Neural cell (in vitro differentiated cells): Measurements from ENCODE around the gene FBXO3. TPM values are rescaled to one million over a fixed set of nuclear protein-coding genes. Genes with fewer than 3 reads are reported as not detected.
"Not testable (repeated sequence)": the region's sequence is repeated elsewhere in the genome, so short reads cannot be mapped to it uniquely, and the experiment has no call there.

Source experiments
- H2AFZ ChIP-seq: fragments of 200-600, 300-800 bp; sonication (generic), shearing (Covaris generic); 2 replicates; pipeline ENCODE4 v1.6.0; 2014; ENCODE audit warnings: low read depth, mild to moderate bottlenecking, antibody characterized with exemption, low read length, moderate library complexity
- H3F3A ChIP-seq: fragments of 200-600 bp; shearing (Covaris generic); 2 replicates; pipeline ENCODE4 v1.6.1; 2016; ENCODE audit warnings: mild to moderate bottlenecking, moderate library complexity, mixed read lengths, antibody characterized with exemption, low read length; ENCODE audit not compliant: insufficient read depth, poor library complexity, severe bottlenecking
- H3K27ac ChIP-seq: fragments of 200-600, 300-800 bp; sonication (generic), shearing (Covaris generic); 2 replicates; pipeline ENCODE4 v1.5.1; 2014; ENCODE audit warnings: mild to moderate bottlenecking, low read length, moderate library complexity
- H3K27me3 ChIP-seq: fragments of 300-800, 200-600 bp; sonication (generic), shearing (Covaris generic); 2 replicates; pipeline ENCODE4 v1.6.0; 2014; ENCODE audit warnings: mild to moderate bottlenecking, low read depth, low read length, moderate library complexity; ENCODE audit not compliant: insufficient read depth
- H3K36me3 ChIP-seq: fragments of 300-800, 200-600 bp; sonication (generic), shearing (Covaris generic); 2 replicates; pipeline ENCODE4 v1.5.1; 2014; ENCODE audit warnings: mild to moderate bottlenecking, antibody characterized with exemption, low read length, moderate library complexity; ENCODE audit not compliant: insufficient read depth
- H3K4me2 ChIP-seq: fragments of 300-800, 200-600 bp; sonication (generic), shearing (Covaris generic); 2 replicates; pipeline ENCODE4 v1.6.0; 2014; ENCODE audit warnings: mild to moderate bottlenecking, low read length
- H3K4me3 ChIP-seq: fragments of 300-800, 200-600 bp; sonication (generic), shearing (Covaris generic); 2 replicates; pipeline ENCODE4 v1.5.1; 2014; ENCODE audit warnings: mild to moderate bottlenecking, low read length, moderate library complexity
- H3K79me2 ChIP-seq: fragments of 200-600 bp; shearing (Covaris generic); replicated peaks from 2 replicates; pipeline ENCODE4 v1.6.0; 2014; ENCODE audit warnings: mild to moderate bottlenecking, low read length, moderate library complexity; ENCODE audit not compliant: insufficient read depth
- H3K9ac ChIP-seq: fragments of 300-800, 200-600 bp; sonication (generic), shearing (Covaris generic); 2 replicates; pipeline ENCODE4 v1.6.1; 2016; ENCODE audit warnings: mild to moderate bottlenecking, low read length, mixed read lengths
- H3K9me2 ChIP-seq: fragments of 200-600 bp; shearing (Covaris generic); 2 replicates; pipeline ENCODE4 v1.6.1; 2016; ENCODE audit warnings: mild to moderate bottlenecking, low read length, mixed read lengths; ENCODE audit not compliant: insufficient read depth
- H3K9me3 ChIP-seq: fragments of 200-600, 300-800 bp; sonication (generic), shearing (Covaris generic); 2 replicates; pipeline ENCODE4 v1.6.1; 2016; ENCODE audit warnings: mild to moderate bottlenecking, mixed run types, low read length, moderate library complexity, mixed read lengths
- H4K20me1 ChIP-seq: fragments of 200-600 bp; shearing (Covaris generic); 2 replicates; pipeline ENCODE4 v1.6.1; 2016; ENCODE audit warnings: mild to moderate bottlenecking, mixed run types; ENCODE audit not compliant: insufficient read depth
- EP300 ChIP-seq: fragments of 450-650 bp; conservative IDR thresholded peaks from 2 replicates; pipeline ENCODE4 v1.6.1; 2014; ENCODE audit warnings: antibody characterized with exemption, mild to moderate bottlenecking, moderate library complexity; ENCODE audit not compliant: poor library complexity, severe bottlenecking
- EZH2 ChIP-seq: fragments of 200-600, 300-800 bp; shearing (Covaris generic), sonication (generic); IDR thresholded peaks from 2 replicates; pipeline ENCODE4 v1.6.1; 2014; ENCODE audit warnings: antibody characterized with exemption, low read length, borderline replicate concordance, mild to moderate bottlenecking; ENCODE audit not compliant: insufficient read depth, poor library complexity, severe bottlenecking
- MXI1 ChIP-seq: fragments of 450-650 bp; conservative IDR thresholded peaks from 2 replicates; pipeline ENCODE4 v1.6.1; 2014; ENCODE audit warnings: antibody characterized with exemption, mild to moderate bottlenecking; ENCODE audit not compliant: poor library complexity, severe bottlenecking
- POLR2AphosphoS5 ChIP-seq: IDR thresholded peaks from 2 replicates; pipeline ENCODE4 v1.6.1; 2012
- RAD21 ChIP-seq: fragments of 450-650 bp; conservative IDR thresholded peaks from 2 replicates; pipeline ENCODE4 v1.6.1; 2014; ENCODE audit warnings: antibody characterized with exemption, mild to moderate bottlenecking, moderate library complexity
- REST ChIP-seq: IDR thresholded peaks from 2 replicates; pipeline ENCODE4 v1.6.1; 2012; ENCODE audit warnings: borderline replicate concordance
- SMC3 ChIP-seq: fragments of 450-650 bp; conservative IDR thresholded peaks from 2 replicates; pipeline ENCODE4 v1.6.1; 2014; ENCODE audit warnings: antibody characterized with exemption, mild to moderate bottlenecking, moderate library complexity; ENCODE audit not compliant: poor library complexity
- TAF1 ChIP-seq: IDR thresholded peaks from 2 replicates; pipeline ENCODE4 v1.6.1; 2012; ENCODE audit warnings: low read depth
- polyA plus RNA-seq: library from polyadenylated mRNA; depleted of rRNA; stranded (reverse); fragments of >200 nt; gene quantifications from 2 replicates; pipeline ENCODE4 v1.2.3, GENCODE V29; 2014
- TF ChIP-seq, protein P1 (sequence below): fragments of 450-650 bp; IDR thresholded peaks from 2 replicates; pipeline ENCODE4 v1.5.1; 2014; ENCODE audit warnings: antibody characterized with exemption, mild to moderate bottlenecking, moderate library complexity; ENCODE audit not compliant: poor library complexity, severe bottlenecking

Gene FBXO3
- polyA plus RNA-seq, 1 donor from 2014 or later: 115 TPM

GRCh38 chr11:33729072-33729664 lies 45.2 kb downstream of the FBXO3 start:
- H3K9ac ChIP-seq, H3K27me3 ChIP-seq, H3K9me2 ChIP-seq, H3K27ac ChIP-seq, H3K4me2 ChIP-seq, H3K36me3 ChIP-seq, H3K4me3 ChIP-seq, H3K9me3 ChIP-seq, H4K20me1 ChIP-seq, H3F3A ChIP-seq, H2AFZ ChIP-seq: not testable (repeated sequence)
- peaks cover 32% of the 10 kb centered on the region for H3K79me2 ChIP-seq

DNA sequence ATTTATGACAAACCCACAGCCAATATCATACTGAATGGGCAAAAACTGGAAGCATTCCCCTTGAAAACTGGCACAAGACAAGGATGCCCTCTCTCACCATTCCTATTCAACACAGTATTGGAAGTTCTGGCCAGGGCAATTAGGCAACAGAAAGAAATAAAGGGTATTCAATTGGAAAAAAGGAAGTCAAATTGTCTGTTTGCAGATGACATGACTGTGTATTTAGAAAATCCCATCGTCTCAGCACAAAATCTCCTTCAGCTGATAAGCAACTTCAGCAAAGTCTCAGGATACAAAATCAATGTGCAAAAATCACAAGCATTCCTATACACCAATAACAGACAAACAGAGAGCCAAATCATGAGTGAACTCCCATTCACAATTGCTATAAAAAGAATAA lies 46.8 kb downstream of the FBXO3 start:
- H3F3A ChIP-seq, H4K20me1 ChIP-seq, H3K9me3 ChIP-seq, H3K9me2 ChIP-seq, H3K4me3 ChIP-seq, H3K27me3 ChIP-seq, H3K4me2 ChIP-seq, H2AFZ ChIP-seq, H3K36me3 ChIP-seq, H3K27ac ChIP-seq, H3K9ac ChIP-seq: not testable (repeated sequence)
- H3K79me2 ChIP-seq: peaks cover 18% of the 10 kb centered on the region

- Histone ChIP-seq H3K9me3 (no peaks in the 10 kb centered on the region), H3K9ac (no peak overlapping the region), H4K20me1 (no peaks in the 10 kb centered on the region), H3K36me3 (no peaks in the 10 kb centered on the region), H3K27me3 (no peaks in the 10 kb centered on the region), H3K27ac (no peak overlapping the region), H3K9me2 (no peaks in the 10 kb centered on the region), H3K4me2 (no peak overlapping the region), H3K4me3 (no peak overlapping the region), H3F3A (no peaks in the 10 kb centered on the region), H3K79me2 (peaks cover 8% of the 10 kb centered on the region), H2AFZ (no peak overlapping the region)
- TF ChIP-seq RAD21 (no peak), MXI1 (no peak), TAF1 (no peak), EZH2 (no peak), POLR2AphosphoS5 (no peak), SMC3 (no peak), REST (no peak), EP300 (no peak)
- TF ChIP-seq, protein P1, sequence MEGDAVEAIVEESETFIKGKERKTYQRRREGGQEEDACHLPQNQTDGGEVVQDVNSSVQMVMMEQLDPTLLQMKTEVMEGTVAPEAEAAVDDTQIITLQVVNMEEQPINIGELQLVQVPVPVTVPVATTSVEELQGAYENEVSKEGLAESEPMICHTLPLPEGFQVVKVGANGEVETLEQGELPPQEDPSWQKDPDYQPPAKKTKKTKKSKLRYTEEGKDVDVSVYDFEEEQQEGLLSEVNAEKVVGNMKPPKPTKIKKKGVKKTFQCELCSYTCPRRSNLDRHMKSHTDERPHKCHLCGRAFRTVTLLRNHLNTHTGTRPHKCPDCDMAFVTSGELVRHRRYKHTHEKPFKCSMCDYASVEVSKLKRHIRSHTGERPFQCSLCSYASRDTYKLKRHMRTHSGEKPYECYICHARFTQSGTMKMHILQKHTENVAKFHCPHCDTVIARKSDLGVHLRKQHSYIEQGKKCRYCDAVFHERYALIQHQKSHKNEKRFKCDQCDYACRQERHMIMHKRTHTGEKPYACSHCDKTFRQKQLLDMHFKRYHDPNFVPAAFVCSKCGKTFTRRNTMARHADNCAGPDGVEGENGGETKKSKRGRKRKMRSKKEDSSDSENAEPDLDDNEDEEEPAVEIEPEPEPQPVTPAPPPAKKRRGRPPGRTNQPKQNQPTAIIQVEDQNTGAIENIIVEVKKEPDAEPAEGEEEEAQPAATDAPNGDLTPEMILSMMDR: no peak
Observed at GRCh38 chr11:33725496-33725895, 48.8 kb downstream of the FBXO3 start.
